Measurements from ENCODE around the gene RBKS. TPM values are rescaled to one million over a fixed set of nuclear protein-coding genes. Genes with fewer than 3 reads are reported as not detected.
"Not testable (repeated sequence)": the region's sequence is repeated elsewhere in the genome, so short reads cannot be mapped to it uniquely, and the experiment has no call there.

The RBKS gene
- polyA plus RNA-seq, 1 donor (not counting 4 experiments of a cell fraction or from before 2014, with no cell fraction given): 1.9 TPM

- Histone ChIP-seq H3K4me2 (ENCODE audit: control insufficient read depth, extremely low read depth, insufficient read depth, low read depth, low read length) (no peak overlapping the region), H3K4me1 (ENCODE audit: control insufficient read depth, extremely low read depth, insufficient read depth, low read length) (peaks cover 3% of the 10 kb centered on the region), H3K9me1 (ENCODE audit: control insufficient read depth, extremely low read depth, insufficient read depth, low read length) (no peaks in the 10 kb centered on the region), H2AFZ (ENCODE audit: control insufficient read depth, low read length) (no peak overlapping the region), H3K27ac (ENCODE audit: control insufficient read depth, insufficient read depth, low read length) (no peak overlapping the region), H3K79me2 (ENCODE audit: control insufficient read depth, insufficient read depth, low read length) (no peaks in the 10 kb centered on the region), H3K9me3 (ENCODE audit: control insufficient read depth, low read depth, low read length) (no peaks in the 10 kb centered on the region), H3K27me3 (ENCODE audit: control insufficient read depth, extremely low read depth, insufficient read depth, low read length) (no peaks in the 10 kb centered on the region), H3K4me3 (ENCODE audit: control insufficient read depth in 2 of 3, extremely low read depth in 1 of 3, insufficient read depth in 2 of 3, low read depth in 1 of 3, low read length in 3 of 3) (no peak overlapping the region), H4K20me1 (ENCODE audit: control insufficient read depth, extremely low read depth, insufficient read depth, low read length) (no peaks in the 10 kb centered on the region), H3K9ac (ENCODE audit: control insufficient read depth, extremely low read depth, insufficient read depth, low read length) (no peak overlapping the region), H3K36me3 (ENCODE audit: control insufficient read depth in 2 of 2, extremely low read depth in 1 of 2, insufficient read depth in 2 of 2, low read length in 2 of 2) (no peaks in the 10 kb centered on the region)
- no peak for FAIRE-seq
- dilution Hi-C loops (cut with MboI; ENCODE audit: extremely low pct_ligation_motif_present, low sequenced_read_pairs): no loop called here
- TF ChIP-seq EZH2 (IDR thresholded peaks at IDR 0.05; ENCODE audit: low read length) (no peak), CTCF (optimal IDR thresholded peaks at IDR 0.05 in 1 of 3, IDR thresholded peaks at IDR 0.05 in 1 of 3, conservative IDR thresholded peaks at IDR 0.05 in 1 of 3; ENCODE audit: extremely low read depth in 1 of 3, insufficient read depth in 2 of 3, low read length in 3 of 3) (no peak)
- no peak for DNase-seq (ENCODE audit: low read depth, low spot score)
Measured at GRCh38 chr2:27866237-27866636, 23.9 kb downstream of the RBKS start.

GRCh38 chr2:27863955-27864354, 26.2 kb downstream of the RBKS start:
- H3K27me3 ChIP-seq (ENCODE audit: control insufficient read depth, extremely low read depth, insufficient read depth, low read length); H3K4me2 ChIP-seq (ENCODE audit: control insufficient read depth, extremely low read depth, insufficient read depth, low read depth, low read length); H3K9ac ChIP-seq (ENCODE audit: control insufficient read depth, extremely low read depth, insufficient read depth, low read length); H2AFZ ChIP-seq (ENCODE audit: control insufficient read depth, low read length); H3K4me3 ChIP-seq (ENCODE audit: control insufficient read depth in 2 of 3, extremely low read depth in 1 of 3, insufficient read depth in 2 of 3, low read depth in 1 of 3, low read length in 3 of 3); H3K9me1 ChIP-seq (ENCODE audit: control insufficient read depth, extremely low read depth, insufficient read depth, low read length); H3K27ac ChIP-seq (ENCODE audit: control insufficient read depth, insufficient read depth, low read length); H4K20me1 ChIP-seq (ENCODE audit: control insufficient read depth, extremely low read depth, insufficient read depth, low read length); dilution Hi-C loops (cut with MboI; ENCODE audit: extremely low pct_ligation_motif_present, low sequenced_read_pairs); FAIRE-seq; H3K36me3 ChIP-seq (ENCODE audit: control insufficient read depth in 2 of 2, extremely low read depth in 1 of 2, insufficient read depth in 2 of 2, low read length in 2 of 2); H3K9me3 ChIP-seq (ENCODE audit: control insufficient read depth, low read depth, low read length); H3K79me2 ChIP-seq (ENCODE audit: control insufficient read depth, insufficient read depth, low read length); DNase-seq (ENCODE audit: low read depth, low spot score): not testable (repeated sequence)
- H3K4me1 ChIP-seq (ENCODE audit: control insufficient read depth, extremely low read depth, insufficient read depth, low read length): peaks cover 15% of the 10 kb centered on the region

- Histone ChIP-seq H3K4me3 (ENCODE audit: control insufficient read depth in 2 of 3, extremely low read depth in 1 of 3, insufficient read depth in 2 of 3, low read depth in 1 of 3, low read length in 3 of 3) (no peak overlapping the region), H3K27ac (ENCODE audit: control insufficient read depth, insufficient read depth, low read length) (no peak overlapping the region), H3K9me1 (ENCODE audit: control insufficient read depth, extremely low read depth, insufficient read depth, low read length) (no peaks in the 10 kb centered on the region), H3K27me3 (ENCODE audit: control insufficient read depth, extremely low read depth, insufficient read depth, low read length) (no peaks in the 10 kb centered on the region), H3K9me3 (ENCODE audit: control insufficient read depth, low read depth, low read length) (peaks cover 2% of the 10 kb centered on the region), H3K4me2 (ENCODE audit: control insufficient read depth, extremely low read depth, insufficient read depth, low read depth, low read length) (no peak overlapping the region), H4K20me1 (ENCODE audit: control insufficient read depth, extremely low read depth, insufficient read depth, low read length) (no peaks in the 10 kb centered on the region), H3K9ac (ENCODE audit: control insufficient read depth, extremely low read depth, insufficient read depth, low read length) (no peak overlapping the region), H3K4me1 (ENCODE audit: control insufficient read depth, extremely low read depth, insufficient read depth, low read length) (peaks cover 15% of the 10 kb centered on the region), H3K36me3 (ENCODE audit: control insufficient read depth in 2 of 2, extremely low read depth in 1 of 2, insufficient read depth in 2 of 2, low read length in 2 of 2) (no peaks in the 10 kb centered on the region), H3K79me2 (ENCODE audit: control insufficient read depth, insufficient read depth, low read length) (no peaks in the 10 kb centered on the region), H2AFZ (ENCODE audit: control insufficient read depth, low read length) (no peak overlapping the region)
- FAIRE-seq: peak; percentile 79
- no peak for DNase-seq (ENCODE audit: low read depth, low spot score)
- no peak for TF ChIP-seq EZH2 (IDR thresholded peaks at IDR 0.05; ENCODE audit: low read length)
- no peak for TF ChIP-seq CTCF (optimal IDR thresholded peaks at IDR 0.05 in 1 of 3, IDR thresholded peaks at IDR 0.05 in 1 of 3, conservative IDR thresholded peaks at IDR 0.05 in 1 of 3; ENCODE audit: extremely low read depth in 1 of 3, insufficient read depth in 2 of 3, low read length in 3 of 3)
- dilution Hi-C loops (cut with MboI; ENCODE audit: extremely low pct_ligation_motif_present, low sequenced_read_pairs): no loop called here
Measured at GRCh38 chr2:27863146-27863545, 27.0 kb downstream of the RBKS start.

All from keratinocyte (primary cell).